AML-193 (cell line): Measurements from ENCODE around the gene BMP8B.
"Not testable (repeated sequence)": the region's sequence is repeated elsewhere in the genome, so short reads cannot be mapped to it uniquely, and the experiment has no call there.

ENCODE experiments used
- DNase-seq, 2 experiments: peaks; one replicate each; lab custom pipeline; 2025; lab: John Stamatoyannopoulos, UW

Gene BMP8B

DNA sequence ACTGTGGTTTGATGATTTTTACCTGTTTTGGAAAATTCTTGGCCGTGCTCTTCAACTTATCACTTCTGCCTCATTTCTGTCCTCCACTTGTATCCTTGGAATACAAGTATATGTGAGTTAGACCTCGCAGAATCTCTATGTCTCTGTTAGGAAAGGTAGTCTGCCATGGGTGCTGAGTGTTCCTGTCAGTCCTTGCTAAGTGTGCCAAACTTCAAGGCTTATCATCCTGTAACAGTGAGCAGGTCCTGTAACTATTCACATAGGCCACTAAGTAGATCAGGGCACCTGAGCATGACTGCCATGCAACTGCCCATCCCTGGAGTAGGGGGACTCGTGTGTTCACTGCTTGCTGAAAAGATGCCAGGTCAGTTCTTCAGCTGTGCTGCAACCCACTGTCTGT lies 24.2 kb upstream of the BMP8B start:
- DNase-seq, result no peak

DNA sequence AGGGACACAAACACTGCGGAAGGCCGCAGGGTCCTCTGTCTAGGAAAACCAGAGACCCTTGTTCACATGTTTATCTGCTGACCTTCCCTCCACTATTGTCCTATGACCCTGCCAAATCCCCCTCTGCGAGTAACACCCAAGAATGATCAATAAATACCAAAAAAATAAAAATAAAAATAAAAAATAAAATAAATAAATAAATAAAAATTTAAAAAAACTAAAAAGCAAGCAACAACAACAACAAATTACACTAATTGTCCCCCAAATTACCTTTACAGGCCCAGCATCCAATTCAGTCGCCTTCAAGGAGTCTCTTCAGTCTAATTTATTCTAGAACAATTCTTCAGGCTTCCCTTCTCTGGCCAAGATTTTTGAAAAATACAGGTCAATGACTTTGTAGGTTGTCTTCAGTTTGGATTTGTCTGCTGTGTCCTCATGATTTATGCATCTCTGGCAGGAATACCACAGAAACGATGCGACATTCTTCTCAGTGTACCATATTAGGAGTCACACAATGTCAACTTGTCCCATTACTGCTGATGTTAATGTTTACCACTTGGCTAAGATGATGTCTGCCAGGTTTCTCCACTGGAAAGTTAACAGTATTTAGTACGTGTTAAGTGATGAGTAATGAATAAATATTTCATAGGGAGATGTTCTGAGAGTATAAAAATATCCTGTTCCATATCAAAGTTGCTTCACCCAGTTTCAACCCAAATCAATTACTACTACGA lies 20.3 kb upstream of the BMP8B start:
- no peak for DNase-seq

DNA sequence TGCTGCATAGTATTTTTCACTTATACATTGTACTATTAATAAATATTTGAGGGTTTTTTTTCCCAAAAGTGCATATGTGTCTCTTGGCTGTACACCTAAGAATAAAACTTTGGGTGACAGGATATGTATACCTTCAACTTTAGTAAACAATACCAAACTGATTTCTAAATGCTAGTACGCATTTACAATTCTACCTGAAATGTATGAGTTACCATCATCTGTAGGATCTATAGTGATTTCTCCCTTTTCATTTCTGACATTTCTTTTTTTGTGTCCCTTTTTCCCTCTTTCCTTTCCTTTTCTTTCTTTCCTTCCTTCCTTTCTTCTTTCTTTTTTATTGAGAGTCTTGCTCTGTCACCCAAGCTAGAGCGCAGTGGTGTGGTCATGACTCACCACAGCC lies 16.7 kb upstream of the BMP8B start:
- DNase-seq, result no peak

DNA sequence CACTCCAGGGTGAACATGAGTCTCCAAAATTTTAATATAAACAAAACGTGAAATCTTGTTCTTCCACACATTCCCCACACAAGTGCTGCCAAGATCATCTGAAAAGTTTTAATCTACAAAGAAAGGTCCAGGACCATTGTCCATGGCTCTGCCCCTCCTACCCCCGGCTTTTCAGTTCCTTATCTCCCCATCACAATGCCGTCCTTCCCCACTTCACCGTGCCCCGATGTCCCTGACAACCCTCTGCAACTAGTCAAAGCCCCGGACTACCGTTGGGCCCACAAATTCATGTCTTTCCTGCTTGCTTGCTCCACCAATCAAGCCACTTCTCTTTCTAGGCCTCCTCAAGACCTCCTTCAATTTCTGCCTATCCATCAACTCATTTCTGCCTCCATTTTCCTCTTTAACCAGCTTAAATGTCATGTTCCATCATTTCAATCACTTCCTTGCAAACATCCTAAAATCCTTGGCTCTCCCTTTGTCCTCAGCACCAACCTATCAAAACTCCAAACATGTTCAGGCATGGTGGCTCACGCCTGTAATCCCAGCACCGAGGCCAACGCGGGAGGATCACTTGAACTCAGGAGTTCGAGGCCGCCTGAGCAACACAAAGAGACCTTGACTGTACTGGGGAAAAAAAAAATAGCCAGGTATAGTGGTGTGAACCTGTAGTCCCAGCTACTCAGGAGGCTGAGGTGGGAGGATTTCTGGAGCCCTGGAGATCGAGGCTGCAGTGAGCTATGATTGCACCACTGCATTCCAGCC lies 14.0 kb upstream of the BMP8B start:
- DNase-seq, result no peak

DNA sequence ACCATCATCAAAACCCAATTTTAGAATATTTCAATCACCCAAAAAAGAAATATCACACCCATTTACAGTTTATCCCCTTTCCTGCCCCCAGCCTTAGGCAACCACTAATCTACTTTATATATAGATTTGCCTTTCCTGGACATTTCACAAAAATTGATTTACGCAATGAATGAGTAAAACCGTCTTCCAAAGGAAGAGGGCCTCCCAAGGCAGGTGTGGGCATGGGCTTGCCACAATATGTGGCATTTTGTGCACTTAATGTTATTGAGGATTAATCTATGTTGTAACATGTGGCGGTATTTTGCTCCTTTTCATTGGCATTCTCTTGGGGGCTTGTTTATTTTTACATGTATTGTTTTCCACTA lies 11.8 kb upstream of the BMP8B start:
- peak in 1 of 2 experiments; percentile 16 for DNase-seq

DNA sequence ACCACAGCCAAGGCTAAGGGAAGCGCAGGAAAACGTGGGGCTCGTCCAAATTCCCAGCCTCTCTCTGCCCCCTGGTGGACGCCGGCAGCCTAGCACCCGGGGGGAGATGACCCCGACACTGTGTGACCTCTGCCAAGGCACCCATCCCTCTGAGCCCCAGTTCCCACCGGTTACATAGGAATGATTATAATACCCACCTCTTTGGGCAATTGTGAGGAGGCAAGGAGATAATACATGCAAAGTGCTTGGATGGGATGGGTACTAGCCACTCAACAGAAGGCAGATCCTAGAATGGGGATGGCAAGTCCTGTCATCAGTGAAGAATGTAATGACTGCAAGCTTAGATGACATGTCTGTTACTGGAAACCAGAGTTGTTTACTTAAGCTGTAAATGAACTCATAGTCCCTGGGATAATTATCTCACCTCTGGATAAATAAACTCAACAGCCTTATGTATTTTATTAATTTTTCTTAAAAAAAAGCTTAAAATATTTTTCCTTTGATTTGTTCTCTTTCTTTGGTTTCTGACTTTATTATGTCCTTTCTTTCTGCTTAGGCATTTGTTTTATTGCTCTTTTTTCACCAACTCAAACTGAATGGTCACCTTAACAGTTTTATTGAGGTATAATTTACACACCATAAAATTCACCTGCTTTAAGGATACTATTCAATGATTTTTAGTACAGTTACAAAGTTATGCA lies 11.3 kb upstream of the BMP8B start:
- peak; percentile 46 to 58 for DNase-seq

DNA sequence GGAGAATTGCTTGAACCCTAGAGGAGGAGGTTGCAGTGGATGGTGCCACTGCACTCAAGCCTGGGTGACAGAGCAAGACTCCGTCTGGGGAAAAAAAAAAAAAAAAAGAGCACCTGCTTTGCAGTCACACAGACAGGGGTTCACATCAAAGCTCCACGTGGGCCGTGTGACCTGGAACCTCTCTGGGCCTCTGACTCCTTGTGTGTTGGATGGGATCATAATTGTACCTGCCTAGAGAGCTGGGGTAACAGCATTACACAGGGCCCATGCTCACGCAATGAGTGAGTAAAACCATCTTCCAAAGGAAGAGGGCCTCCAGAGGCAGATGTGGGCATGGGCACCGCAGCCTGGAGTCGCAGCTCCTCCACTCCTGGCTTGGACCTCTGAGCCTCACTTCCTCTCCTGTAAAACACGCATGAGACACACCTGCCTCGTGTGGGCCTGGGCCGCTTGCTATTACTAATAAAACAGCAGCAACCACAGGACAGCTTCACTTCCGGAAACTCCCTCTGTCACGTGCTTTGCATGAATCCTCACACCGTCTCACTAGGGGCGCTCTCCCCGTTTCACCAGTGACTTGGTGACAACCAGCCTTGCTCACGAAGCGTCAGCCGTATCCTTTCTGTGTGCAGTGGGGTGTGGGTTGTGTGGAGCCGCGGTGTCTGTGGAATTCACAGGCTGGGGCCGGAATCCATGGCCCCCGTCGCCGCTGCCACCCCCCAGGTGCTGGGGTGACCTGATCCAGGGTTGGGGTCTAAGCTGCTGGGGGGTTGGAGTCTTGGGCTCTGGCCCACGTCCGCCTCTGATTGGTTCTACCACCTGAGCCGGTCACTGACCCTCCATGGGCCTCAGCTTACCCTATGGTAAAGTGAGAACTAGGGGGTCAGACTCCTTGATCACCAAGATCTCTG lies 10.4 kb upstream of the BMP8B start:
- DNase-seq, result peak; percentile 88 to 91

DNA sequence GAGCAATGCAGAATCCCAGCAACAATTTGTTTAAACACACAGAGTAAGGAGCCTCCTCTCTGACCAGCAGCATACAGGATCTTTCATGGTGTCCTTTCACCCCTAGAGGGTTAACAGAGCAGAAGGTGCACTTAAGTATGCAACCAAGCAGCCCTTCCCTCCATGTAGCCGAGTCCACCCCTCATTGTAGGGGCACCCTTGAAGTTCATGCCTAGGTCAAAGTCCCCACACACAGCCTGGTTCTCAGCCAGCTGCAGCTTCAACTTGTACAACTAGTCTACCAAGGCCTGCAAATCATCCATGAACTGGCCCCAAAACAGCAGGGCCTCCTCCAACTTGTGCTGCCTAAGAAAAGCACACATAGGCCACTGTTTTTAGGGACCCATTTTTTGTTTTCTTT lies 7.0 kb upstream of the BMP8B start:
- DNase-seq, result no peak

DNA sequence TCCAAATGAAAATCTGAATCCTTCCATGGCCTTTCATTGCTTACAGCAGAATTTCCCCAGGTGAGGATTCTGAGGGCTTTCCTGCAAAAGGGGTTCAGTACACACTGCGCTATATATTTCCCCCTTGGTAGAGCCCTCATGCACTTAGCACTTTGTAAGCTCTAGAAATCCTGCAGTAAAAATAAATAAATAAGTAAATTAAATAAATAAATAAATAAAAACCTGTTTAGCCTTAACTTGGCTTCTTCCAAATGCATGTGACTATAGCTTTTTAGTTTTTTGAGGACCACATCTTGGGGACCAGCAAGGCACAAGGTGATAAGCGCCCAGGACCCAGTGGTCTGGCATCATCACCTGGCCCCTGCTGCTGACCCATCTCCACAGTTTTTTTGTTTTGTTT lies 3.2 kb upstream of the BMP8B start:
- no peak for DNase-seq

DNA sequence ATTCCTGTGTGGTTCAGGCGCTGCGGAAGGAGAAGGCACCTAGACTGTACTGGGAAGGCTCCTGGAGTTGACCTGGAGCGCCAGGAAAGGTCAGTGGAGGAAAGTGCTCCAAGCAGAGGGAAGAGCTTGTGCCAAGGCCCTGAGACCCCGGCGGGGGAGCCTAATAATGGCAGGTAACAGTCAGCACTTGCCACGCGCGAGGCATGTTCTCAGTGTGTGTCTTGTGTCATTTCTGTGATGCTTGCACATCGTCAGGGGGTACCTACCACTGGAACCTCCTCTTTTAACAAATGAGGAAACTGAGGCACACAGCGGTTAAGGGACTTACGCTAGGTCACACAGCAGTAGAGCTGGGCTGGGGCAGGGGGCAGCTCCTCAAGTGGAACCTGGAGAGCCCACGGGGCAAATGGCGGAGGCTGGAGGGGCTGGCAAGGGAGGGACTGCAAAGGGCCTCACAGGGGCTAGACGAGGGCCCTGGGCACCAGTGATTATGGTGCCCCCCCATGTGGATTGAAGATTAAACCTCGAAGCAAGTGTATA lies 976 bp upstream of the BMP8B start:
- DNase-seq, result no peak

DNA sequence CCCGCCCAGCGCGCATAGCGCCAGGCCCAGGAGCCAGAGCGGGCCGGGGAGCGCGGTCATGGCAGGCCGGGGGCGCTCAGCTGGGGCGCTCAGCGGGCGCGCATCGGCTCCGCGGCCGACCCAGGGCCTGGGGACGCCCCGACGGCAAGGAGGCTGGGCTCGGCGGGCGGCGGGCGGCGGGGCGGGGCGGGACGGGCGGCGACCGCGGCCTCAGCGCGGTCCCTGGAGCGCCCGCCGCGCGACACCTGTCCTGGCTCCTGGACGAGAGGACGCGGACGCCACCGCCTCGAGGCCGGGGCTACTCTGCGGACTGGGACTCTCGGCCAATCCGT lies 273 bp downstream of the BMP8B start:
- no peak for DNase-seq

DNA sequence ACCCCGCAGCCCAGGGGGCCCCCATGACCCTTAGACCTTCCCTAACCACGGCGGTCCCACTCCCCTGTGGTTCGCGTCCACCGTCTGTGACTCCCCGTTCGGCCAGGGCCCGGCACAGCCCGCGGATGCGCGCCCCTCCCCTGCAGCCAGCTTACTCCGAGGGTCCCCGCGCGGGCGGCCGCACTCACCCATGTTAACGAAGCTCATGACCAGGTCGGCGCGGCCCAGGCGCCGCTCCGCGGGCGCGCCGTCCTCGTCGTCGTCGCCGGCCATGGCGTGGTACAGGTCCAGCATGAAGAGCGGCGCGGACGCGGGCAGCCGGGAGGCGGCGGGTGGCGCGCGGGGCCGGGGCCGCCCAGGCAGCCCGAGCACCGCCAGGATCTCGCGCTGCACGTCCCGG lies 701 bp downstream of the BMP8B start:
- not testable (repeated sequence) for DNase-seq

DNA sequence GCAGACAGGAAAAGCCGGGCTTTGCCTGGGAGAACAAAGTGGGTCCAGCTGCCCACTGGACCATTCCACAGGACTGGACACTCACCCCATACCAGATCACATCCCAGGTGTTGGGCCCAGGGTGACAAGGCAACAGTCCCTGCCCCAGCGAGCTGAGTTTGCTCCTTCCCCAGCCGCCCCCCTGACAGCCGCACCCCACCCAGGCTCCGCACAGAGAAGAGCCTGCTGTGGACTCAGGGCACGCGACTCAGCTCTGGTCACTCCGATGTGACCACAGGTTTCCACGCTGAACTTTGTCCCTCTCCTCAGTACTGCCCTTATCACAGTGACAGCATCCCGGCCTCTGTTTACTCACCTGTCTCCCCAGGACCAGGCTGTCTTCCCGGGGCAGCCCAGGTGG lies 1.2 kb downstream of the BMP8B start:
- no peak for DNase-seq

DNA sequence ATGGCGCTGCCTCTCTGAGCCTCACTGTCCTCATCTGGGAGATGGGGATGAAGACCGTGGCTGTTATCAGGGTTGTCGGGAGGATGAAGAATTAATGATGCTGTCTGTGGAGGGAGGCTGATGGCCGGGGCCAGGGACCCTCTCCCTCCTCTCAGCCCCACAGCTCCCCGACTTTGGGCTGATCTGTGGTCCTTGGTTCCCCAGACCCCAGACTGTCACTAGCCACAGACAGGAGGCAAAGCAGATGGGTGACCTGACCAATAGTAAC lies 1.6 kb downstream of the BMP8B start:
- not testable (repeated sequence) for DNase-seq

DNA sequence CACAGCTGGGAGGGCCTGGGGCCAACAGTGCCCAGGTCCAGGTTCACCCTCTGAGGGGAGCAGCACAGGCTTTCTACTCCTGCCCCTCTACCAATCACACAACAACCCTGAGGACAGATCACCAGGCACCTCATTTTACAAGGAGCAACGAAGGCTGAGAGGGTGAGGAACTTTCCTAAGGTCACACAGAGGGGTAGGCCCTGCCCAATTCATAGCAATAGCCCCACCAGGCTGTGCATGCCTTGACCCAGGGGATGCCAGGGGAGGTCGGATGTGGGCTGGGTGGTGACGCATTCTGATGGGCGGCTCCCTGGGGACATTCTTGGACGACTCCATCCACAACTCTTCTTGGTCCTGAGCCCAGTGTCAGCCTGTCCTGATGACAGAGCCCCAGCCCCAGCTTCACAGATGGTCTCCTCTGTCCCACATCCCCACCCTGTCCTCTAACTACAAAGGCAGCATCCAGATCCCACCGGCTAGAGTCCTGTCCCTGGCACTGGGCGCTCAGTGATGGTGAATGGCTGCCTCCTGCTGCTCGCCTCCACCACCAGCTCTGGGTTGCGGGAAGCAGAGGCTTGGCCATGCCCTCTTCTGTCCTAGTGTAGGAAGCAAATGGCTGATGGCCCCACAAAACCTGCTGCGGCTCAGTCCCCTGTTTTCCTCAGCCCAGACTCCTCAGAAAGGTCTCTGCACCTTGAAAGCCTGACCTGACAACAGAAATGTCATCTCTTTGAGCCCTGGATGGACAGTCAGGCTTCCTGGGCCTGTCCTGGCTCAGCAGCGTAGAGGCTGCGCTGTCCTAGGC lies 2.2 kb downstream of the BMP8B start:
- not testable (repeated sequence) for DNase-seq

DNA sequence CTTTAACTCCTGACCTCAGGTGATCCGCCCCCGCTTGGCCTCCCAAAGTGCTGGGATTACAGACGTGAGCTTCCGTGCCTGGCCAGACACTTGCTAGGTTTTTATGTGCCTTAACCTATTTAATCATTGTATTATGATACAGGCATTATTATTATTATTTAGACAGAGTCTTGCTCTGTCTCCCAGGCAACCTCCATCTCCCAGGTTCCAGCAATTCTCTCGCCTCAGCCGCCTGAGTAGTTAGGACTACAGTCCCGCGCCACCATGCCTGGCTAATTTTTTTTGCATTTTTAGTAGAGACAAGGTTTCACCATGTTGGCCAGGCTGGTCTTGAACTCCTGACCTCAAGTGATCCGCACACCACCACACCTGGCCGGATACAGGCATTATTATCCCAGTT lies 6.0 kb downstream of the BMP8B start:
- not testable (repeated sequence) for DNase-seq

DNA sequence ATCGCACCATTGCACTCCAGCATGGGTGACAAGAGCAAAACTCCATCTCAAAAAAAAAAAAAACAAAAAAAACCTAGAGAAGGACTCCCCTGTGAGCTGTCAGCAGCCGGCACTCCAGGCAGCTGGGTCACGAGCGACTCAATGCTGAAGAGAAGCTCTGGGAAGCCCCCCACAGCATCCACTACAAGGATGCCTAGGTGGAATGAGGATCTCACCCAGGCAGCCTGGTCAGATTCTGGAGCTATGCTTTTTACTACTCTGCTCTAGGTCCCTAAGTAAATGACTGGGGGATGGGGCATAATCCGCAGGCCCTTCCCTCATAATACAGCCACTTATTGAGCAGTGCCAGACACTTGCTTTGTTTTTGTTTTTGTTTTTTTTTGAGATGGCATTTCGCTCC lies 6.6 kb downstream of the BMP8B start:
- no peak for DNase-seq

DNA sequence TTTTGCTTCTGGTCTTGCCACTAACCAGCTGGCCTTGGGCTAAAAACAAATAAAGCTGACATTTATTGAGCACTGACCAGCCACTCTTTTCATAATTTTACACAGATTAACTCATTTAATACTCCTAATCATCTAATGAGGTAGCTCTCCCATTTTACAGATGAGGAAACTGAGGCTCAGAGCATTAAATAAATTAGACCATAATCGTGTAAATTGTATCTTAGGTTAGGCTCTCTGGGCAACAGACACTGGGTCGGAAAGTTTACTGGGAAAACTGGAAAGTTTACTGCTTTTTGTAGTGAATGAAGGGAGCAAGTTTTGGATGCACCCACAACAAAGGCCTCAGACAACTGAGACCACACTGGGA lies 7.3 kb downstream of the BMP8B start:
- DNase-seq, result no peak

DNA sequence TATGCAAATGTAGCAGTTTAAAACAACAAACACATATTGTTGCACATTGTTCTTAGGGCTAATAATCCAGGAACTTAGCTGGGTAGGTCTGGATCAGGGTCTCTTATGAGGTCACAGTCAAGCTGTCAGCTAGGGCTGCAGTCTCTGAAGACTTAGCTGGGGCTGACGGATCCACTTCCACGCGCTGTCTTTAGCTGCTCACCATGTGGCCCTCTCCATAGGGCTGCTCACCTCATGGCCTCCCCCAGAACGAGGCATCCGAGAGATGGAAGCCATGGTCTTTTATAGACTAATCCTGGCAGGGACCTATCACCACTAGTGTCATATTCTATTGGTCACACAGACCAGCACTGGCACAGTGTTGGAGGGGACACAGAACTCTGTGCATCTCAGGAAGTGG lies 8.8 kb downstream of the BMP8B start:
- DNase-seq, result no peak

DNA sequence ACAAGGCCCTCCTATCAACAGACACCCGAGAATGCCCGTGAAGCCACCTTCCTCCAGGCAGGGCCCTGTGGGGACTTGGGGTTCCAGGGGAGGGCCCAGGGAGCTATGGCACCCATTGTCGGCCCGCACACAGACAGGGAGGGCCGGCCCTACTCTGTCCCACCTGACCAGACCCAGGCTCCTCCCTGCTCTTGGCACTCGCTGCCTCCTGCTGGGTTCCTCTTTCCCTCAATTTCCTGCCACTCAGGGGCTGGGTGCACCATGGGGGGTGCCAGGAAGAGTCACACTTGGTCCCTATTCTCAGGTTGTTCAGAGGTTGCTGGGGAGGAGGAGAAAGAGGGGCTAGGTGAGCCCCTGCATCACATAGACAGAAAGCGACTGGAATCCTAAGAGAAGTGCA lies 9.5 kb downstream of the BMP8B start:
- DNase-seq, result no peak

DNA sequence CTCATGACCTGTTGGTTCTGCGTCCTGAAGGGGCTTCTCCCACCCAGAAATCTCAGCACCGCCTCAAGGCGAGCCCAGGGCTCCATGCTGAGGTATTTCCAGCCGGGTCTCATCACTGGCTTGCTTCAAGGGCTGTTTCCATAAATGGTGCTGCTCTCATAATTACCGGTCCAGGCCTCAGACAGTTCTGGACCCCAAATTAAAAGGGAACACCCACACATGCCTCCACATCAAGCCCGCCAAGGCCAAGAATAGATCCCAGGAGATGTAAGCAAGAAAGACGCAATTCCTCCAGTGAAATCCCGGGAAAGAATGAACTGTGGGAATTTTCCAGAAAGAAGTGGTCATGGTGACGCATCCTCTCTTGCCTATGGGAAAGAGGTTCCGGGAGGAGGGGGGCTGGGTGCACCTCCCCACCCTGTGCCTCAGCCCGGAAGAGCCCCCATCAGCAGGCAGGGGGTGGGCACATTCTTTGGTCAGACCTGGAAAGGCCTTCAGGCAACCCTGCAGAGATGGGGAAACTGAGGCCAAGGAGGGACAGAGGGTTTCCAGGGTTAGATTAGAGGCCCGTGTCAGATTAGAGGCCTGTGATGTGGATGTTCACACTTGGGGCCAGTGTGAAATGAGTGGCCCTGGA lies 10.1 kb downstream of the BMP8B start:
- not testable (repeated sequence) for DNase-seq
